Measurements from ENCODE around the gene LMBR1.
"Not testable (repeated sequence)": the region's sequence is repeated elsewhere in the genome, so short reads cannot be mapped to it uniquely, and the experiment has no call there.

Gene LMBR1

DNA sequence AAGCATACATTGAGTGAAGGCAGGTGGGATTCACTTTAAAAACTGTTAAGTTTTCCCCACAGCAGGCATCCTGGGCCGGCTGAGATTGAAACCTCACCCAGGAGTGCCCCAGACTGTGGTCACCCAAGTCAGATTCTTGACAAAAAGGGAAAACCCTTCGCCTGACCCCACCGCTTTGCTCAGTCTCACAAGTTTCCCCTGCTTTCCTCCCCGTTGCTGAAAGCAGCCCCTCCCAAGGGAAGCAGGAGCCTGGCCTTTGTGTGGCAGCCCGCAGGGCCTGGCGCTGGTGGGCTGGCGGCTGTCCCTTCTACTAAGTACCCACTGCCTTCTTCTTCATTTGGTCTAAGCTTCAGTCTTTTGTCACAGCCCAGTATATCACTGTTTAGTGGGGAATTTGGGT is 236.4 kb downstream of the LMBR1 start:
- DNase-seq (ENCODE audit: low read depth in 3 of 3) = no peak

- DNase-seq (ENCODE audit: low read depth in 3 of 3) = no peak
These were observed 237.0 kb downstream of the LMBR1 start for GRCh38 chr7:156655983-156656382.

DNA sequence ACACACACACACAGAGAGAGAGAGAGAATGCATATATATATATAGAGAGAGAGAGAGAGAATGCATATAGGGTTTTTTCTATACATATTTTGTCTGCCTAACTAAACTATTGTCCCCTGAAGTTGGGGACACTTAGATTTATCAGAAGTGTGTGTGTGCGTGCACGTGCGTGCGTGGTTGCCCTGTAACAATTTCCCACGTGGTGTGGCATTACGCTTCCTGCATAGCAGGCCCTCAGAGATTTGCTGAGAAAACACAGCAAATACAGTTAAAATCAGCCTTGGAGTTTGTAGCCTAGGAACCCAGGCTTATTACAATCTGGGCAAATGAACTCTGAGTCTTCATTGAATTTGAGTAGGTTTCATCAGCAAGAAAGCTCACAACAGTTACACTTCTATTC is 237.7 kb downstream of the LMBR1 start:
- no peak for DNase-seq (ENCODE audit: low read depth in 3 of 3)

- no peak for DNase-seq (ENCODE audit: low read depth in 3 of 3)
These were observed 238.3 kb downstream of the LMBR1 start for GRCh38 chr7:156654511-156655234.

DNA sequence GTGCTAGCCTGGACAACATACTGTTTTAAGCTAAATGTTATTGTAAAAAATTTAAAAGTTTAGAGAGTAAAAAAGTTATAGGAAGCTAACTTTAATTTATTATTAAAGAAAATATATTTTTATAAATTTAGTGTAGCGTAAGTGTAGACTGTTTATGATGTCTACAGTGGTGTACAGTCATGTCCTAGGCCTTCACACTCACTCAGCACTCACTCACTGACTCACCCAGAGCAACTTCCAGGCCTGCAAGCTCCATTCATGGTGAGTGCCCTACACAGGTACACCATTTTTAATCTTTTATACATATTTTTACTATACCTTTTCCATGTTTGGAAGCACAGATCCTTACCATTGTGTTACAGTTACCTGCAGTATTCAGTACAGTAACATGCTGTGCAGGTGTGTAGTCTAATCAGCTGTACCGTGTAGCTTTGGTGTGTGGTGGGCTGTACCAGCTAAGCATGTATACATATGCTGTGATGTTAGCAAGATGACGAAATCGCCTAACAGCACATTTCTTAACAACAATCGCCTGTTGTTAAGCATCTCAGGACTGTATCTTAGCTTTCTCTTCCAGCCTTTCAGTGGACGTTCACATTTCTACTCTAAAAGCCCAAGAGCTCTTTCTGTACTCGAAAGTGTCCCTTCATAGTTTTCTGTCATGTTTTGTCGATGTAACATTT is 240.0 kb downstream of the LMBR1 start:
- DNase-seq (ENCODE audit: low read depth in 3 of 3) = no peak

- DNase-seq (ENCODE audit: low read depth in 3 of 3) = no peak
These were observed 241.5 kb downstream of the LMBR1 start for GRCh38 chr7:156651474-156651873.

GRCh38 chr7:156650042-156650441 is 242.9 kb downstream of the LMBR1 start:
- no peak for DNase-seq (ENCODE audit: low read depth in 3 of 3)

GRCh38 chr7:156647330-156647729 is 245.7 kb downstream of the LMBR1 start:
- DNase-seq (ENCODE audit: low read depth in 3 of 3) = not testable (repeated sequence)

DNA sequence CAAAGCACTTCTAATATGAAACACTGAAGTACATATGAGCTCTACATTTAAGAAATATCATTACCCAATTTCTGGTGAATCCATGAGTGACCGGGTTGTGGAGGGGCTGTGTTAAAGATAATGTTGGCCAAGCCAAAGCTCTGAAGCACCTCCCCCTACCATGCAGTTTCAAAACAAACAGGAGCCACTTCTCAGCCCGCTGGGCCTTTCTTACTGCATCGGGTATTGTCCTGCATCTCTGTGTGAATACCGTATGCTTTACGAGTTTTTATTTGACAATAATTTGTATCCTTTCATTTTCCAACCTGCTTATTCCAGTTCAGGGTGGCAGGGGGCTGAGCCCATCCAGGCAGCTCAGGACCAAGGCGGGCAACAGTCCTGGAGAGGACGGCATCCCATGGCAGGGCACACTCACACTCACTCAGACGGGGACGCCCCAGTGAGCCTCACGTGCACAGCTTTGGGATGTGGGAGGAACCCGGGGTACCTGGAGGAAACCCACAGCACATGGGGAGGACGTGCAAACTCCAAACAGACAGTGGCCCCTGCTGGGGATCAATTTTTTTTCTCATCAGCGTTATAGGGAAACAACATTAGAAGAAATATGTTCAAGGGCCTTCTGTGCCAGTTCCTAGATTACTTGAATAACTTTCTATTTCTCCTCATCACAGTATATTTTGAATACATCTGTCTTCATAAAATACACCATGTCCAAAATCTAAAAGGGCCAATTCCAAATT is 250.5 kb downstream of the LMBR1 start:
- DNase-seq (ENCODE audit: low read depth in 3 of 3) = no peak

- DNase-seq (ENCODE audit: low read depth in 3 of 3) = peak in 2 of 3 experiments; percentile 11 to 57
These were observed 252.0 kb downstream of the LMBR1 start for GRCh38 chr7:156640949-156641485.

GRCh38 chr7:156640257-156640948 is 252.6 kb downstream of the LMBR1 start, which contains the start of gene RNF32:
TSS of gene RNF32 (plus strand) at chr7:156640774. CDS start at chr7:156643878, 3,104 bp downstream.
- DNase-seq (ENCODE audit: low read depth in 3 of 3) = peak; percentile 89 to 100 (median 99)

DNA sequence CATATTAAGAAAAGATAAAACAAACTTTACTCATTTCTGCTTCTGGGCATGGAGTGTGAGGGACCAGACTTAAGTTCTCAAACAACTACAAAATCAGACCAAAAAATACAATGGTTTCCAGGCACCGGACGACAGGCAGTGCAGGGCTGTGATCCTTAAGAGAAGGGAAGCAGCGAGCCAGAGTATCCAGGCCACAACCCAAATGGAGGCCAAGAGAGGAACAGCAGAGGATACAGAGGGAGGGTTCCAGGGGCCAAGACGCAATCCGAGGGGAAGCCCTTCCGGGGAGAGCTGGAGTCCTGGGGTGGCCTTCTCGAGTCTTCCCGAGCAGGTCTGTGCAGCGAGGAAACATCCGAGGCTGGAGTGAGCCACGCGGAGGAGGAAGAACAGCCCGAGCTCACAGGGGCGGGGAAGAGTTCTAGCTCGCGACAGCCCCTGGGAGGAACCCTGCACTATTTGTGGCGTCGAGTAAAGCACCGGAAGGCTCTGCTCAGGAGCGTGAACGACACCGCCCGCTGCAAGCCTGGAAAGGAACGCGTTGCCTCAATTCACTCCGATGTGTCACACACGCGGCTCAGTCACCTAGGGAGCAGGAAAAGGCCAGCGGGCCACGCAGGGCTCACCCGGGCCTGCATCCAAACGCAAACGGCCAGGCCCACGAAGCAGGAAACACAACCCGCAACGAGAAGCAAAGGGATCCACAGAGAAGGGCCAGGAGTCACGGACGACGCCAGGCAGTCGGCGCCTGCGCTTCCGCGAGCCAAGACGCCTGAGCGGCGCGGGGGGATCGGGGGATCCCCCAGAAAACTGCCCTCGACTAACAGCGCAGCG is 253.3 kb downstream of the LMBR1 start:
- no peak for DNase-seq (ENCODE audit: low read depth in 3 of 3)

- DNase-seq (ENCODE audit: low read depth in 3 of 3) = no peak
These were observed 254.4 kb downstream of the LMBR1 start for GRCh38 chr7:156638443-156639077.

GRCh38 chr7:156637093-156637492 is 255.9 kb downstream of the LMBR1 start:
- DNase-seq (ENCODE audit: low read depth in 3 of 3) = not testable (repeated sequence)

DNA sequence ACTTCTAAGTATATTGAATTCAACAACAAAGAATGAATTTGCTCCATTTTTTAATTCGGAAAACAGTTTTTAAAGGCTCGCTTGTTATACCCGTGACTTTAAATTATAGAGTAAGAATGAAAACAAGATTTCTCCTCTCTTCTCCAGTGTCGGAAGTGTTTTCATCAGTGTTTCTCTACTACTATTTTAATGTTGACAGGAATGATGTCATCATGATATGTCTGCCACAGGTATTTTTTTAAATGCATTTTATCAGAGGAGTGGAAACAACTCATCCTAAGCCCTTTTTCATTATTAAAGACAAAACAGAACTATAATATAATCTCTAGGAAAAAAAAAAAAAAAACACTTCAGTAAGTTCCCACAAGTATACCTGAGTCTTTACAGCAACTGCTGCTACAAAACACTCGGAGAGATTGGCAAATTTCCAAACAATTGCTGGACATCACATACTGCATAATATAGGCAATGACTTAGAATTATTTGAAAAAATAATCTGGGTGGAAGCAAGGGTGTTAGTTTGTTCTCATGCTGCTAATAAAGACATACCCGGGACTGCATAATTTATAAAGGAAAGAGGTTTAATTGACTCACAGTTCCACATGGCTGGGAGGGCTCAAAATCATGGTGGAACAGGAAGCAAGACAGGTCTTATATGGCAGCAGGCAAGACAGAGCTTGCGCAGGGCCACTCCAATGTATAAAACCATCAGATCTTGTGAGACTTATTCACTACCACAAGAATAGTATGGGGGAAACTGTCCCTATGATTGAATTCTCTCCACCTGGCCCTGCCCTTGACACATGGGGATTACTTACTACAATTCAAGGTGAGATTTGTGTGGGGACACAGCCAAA is 257.2 kb downstream of the LMBR1 start:
- DNase-seq (ENCODE audit: low read depth in 3 of 3) = no peak

- DNase-seq (ENCODE audit: low read depth in 3 of 3) = no peak
These were observed 258.9 kb downstream of the LMBR1 start for GRCh38 chr7:156634117-156634516.

GRCh38 chr7:156629873-156630272 is 263.1 kb downstream of the LMBR1 start:
- no peak for DNase-seq (ENCODE audit: low read depth in 3 of 3)

DNA sequence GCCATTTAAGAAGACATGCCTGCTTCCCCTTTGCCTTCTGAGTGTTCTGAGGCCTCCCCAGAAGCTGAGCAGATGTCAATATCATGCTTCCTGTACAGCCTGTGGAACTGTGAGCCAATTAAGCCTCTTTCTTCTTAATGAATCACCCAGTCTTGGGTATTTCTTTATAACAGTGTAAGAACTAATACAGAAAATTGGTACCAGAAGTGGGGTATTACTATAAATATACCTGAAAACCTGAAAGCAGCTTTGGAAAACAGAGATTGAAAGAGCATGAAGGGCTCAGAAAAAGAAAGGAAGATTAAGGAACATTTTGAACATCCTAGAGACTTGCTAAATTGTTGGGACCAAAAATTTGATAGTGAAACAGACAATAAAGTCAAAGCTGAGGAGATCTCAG is 264.4 kb downstream of the LMBR1 start:
- DNase-seq (ENCODE audit: low read depth in 3 of 3) = no peak
